ENCODE measurements around the gene RAB13.

The RAB13 gene

GRCh38 chr1:153963030-153963849 is 22.9 kb downstream of the RAB13 start, which contains the start of gene SLC39A1:
Gene SLC39A1 (minus strand): TSS chr1:153963537. CDS start chr1:153962715, 822 bp downstream.
- Histone ChIP-seq H2BK120ac (ENCODE audit: low read depth, low read length) (peak within 1 kb of the TSS; percentile 29), H3K56ac (ENCODE audit: low read length) (peak within 1 kb of the TSS; percentile 97), H3K18ac (ENCODE audit: low read length) (peak within 1 kb of the TSS; percentile 34), H3K9ac (ENCODE audit: low read length) (peak within 1 kb of the TSS; percentile 98), H2AK5ac (ENCODE audit: low read length) (peak within 1 kb of the TSS; percentile 87), H3K27me3 (ENCODE audit: insufficient read depth, low read length, poor library complexity) (no peaks in the 10 kb centered on the region), H3K79me2 (ENCODE audit: control insufficient read depth, insufficient read depth, low read length) (peaks cover 28% of the 10 kb centered on the region), H2BK5ac (ENCODE audit: low read length) (peak within 1 kb of the TSS; percentile 77), H3K4me2 (ENCODE audit: low read length) (peak within 1 kb of the TSS; percentile 87), H3K4ac (ENCODE audit: low read depth, low read length) (peak within 1 kb of the TSS; percentile 86), H4K8ac (ENCODE audit: low read depth, low read length) (no peak within 1 kb of the TSS), H3K79me1 (ENCODE audit: low read length) (peaks cover 10% of the 10 kb centered on the region), H2BK15ac (replicated peaks; ENCODE audit: low read depth) (no peak within 1 kb of the TSS), H3K23ac (ENCODE audit: low read length) (peak within 1 kb of the TSS; percentile 91), H4K5ac (ENCODE audit: low read length) (no peak within 1 kb of the TSS), H3K36me3 (ENCODE audit: control insufficient read depth, insufficient read depth, low read length) (peaks cover 7% of the 10 kb centered on the region), H3K4me3 (ENCODE audit: low read length) (peak within 1 kb of the TSS; percentile 88), H3K4me1 (ENCODE audit: control insufficient read depth, low read depth, low read length) (peaks cover 5% of the 10 kb centered on the region), H3K27ac (ENCODE audit: low read depth, low read length) (peak within 1 kb of the TSS; percentile 83)
- no CpG with 5 or more reads among the region's 54 CpGs for WGBS (ENCODE audit: extremely low coverage, insufficient coverage, low lambda C conversion rate)
- peak; percentile 99 for DNase-seq

GRCh38 chr1:153962088-153963029 is 23.8 kb downstream of the RAB13 start:
- H3K79me2 ChIP-seq (ENCODE audit: control insufficient read depth, insufficient read depth, low read length), result peaks cover 34% of the 10 kb centered on the region
- peak overlapping the region; percentile 77 for H2BK5ac ChIP-seq (ENCODE audit: low read length)
- peak overlapping the region; percentile 61 for H3K27ac ChIP-seq (ENCODE audit: low read depth, low read length)
- peaks cover 5% of the 10 kb centered on the region for H3K4me1 ChIP-seq (ENCODE audit: control insufficient read depth, low read depth, low read length)
- H3K4ac ChIP-seq (ENCODE audit: low read depth, low read length), result peak overlapping the region; percentile 86
- H2BK15ac ChIP-seq (replicated peaks; ENCODE audit: low read depth), result no peak overlapping the region
- peak overlapping the region; percentile 34 for H3K18ac ChIP-seq (ENCODE audit: low read length)
- H3K23ac ChIP-seq (ENCODE audit: low read length), result peak overlapping the region; percentile 91
- WGBS (ENCODE audit: extremely low coverage, insufficient coverage, low lambda C conversion rate), result no CpG with 5 or more reads among the region's 16 CpGs
- H2BK120ac ChIP-seq (ENCODE audit: low read depth, low read length), result no peak overlapping the region
- H3K27me3 ChIP-seq (ENCODE audit: insufficient read depth, low read length, poor library complexity), result no peaks in the 10 kb centered on the region
- H3K9ac ChIP-seq (ENCODE audit: low read length), result peak overlapping the region; percentile 98
- H3K79me1 ChIP-seq (ENCODE audit: low read length), result peaks cover 13% of the 10 kb centered on the region
- peak overlapping the region; percentile 97 for H3K56ac ChIP-seq (ENCODE audit: low read length)
- no peak overlapping the region for H4K8ac ChIP-seq (ENCODE audit: low read depth, low read length)
- peak overlapping the region; percentile 75 for H2AK5ac ChIP-seq (ENCODE audit: low read length)
- peaks cover 7% of the 10 kb centered on the region for H3K36me3 ChIP-seq (ENCODE audit: control insufficient read depth, insufficient read depth, low read length)
- H4K5ac ChIP-seq (ENCODE audit: low read length), result no peak overlapping the region
- DNase-seq, result peak; percentile 80
- H3K4me3 ChIP-seq (ENCODE audit: low read length), result peak overlapping the region; percentile 88
- peak overlapping the region; percentile 87 for H3K4me2 ChIP-seq (ENCODE audit: low read length)

GRCh38 chr1:153961421-153961820 is 24.7 kb downstream of the RAB13 start:
- no peak overlapping the region for H3K27ac ChIP-seq (ENCODE audit: low read depth, low read length)
- no CpG with 5 or more reads among the region's 4 CpGs for WGBS (ENCODE audit: extremely low coverage, insufficient coverage, low lambda C conversion rate)
- no peak overlapping the region for H2AK5ac ChIP-seq (ENCODE audit: low read length)
- no peak overlapping the region for H2BK120ac ChIP-seq (ENCODE audit: low read depth, low read length)
- H4K5ac ChIP-seq (ENCODE audit: low read length), result no peak overlapping the region
- no peak overlapping the region for H2BK5ac ChIP-seq (ENCODE audit: low read length)
- no peak overlapping the region for H2BK15ac ChIP-seq (replicated peaks; ENCODE audit: low read depth)
- H4K8ac ChIP-seq (ENCODE audit: low read depth, low read length), result no peak overlapping the region
- H3K9ac ChIP-seq (ENCODE audit: low read length), result peak overlapping the region; percentile 98
- no peak overlapping the region for H3K4ac ChIP-seq (ENCODE audit: low read depth, low read length)
- H3K79me1 ChIP-seq (ENCODE audit: low read length), result peaks cover 19% of the 10 kb centered on the region
- H3K27me3 ChIP-seq (ENCODE audit: insufficient read depth, low read length, poor library complexity), result no peaks in the 10 kb centered on the region
- peaks cover 44% of the 10 kb centered on the region for H3K79me2 ChIP-seq (ENCODE audit: control insufficient read depth, insufficient read depth, low read length)
- H3K56ac ChIP-seq (ENCODE audit: low read length), result peak overlapping the region; percentile 97
- no peak for DNase-seq
- H3K18ac ChIP-seq (ENCODE audit: low read length), result no peak overlapping the region
- peaks cover 11% of the 10 kb centered on the region for H3K4me1 ChIP-seq (ENCODE audit: control insufficient read depth, low read depth, low read length)
- no peak overlapping the region for H3K23ac ChIP-seq (ENCODE audit: low read length)
- peaks cover 7% of the 10 kb centered on the region for H3K36me3 ChIP-seq (ENCODE audit: control insufficient read depth, insufficient read depth, low read length)
- peak overlapping the region; percentile 87 for H3K4me2 ChIP-seq (ENCODE audit: low read length)
- H3K4me3 ChIP-seq (ENCODE audit: low read length), result peak overlapping the region; percentile 88

- H3K4me2 ChIP-seq (ENCODE audit: low read length), result no peak overlapping the region
- H3K27ac ChIP-seq (ENCODE audit: low read depth, low read length), result no peak overlapping the region
- peaks cover 7% of the 10 kb centered on the region for H3K36me3 ChIP-seq (ENCODE audit: control insufficient read depth, insufficient read depth, low read length)
- H2BK5ac ChIP-seq (ENCODE audit: low read length), result no peak overlapping the region
- no peak overlapping the region for H4K8ac ChIP-seq (ENCODE audit: low read depth, low read length)
- H3K79me2 ChIP-seq (ENCODE audit: control insufficient read depth, insufficient read depth, low read length), result peaks cover 55% of the 10 kb centered on the region
- no peak overlapping the region for H3K9ac ChIP-seq (ENCODE audit: low read length)
- no peak overlapping the region for H3K18ac ChIP-seq (ENCODE audit: low read length)
- H3K4me1 ChIP-seq (ENCODE audit: control insufficient read depth, low read depth, low read length), result peaks cover 9% of the 10 kb centered on the region
- H3K23ac ChIP-seq (ENCODE audit: low read length), result no peak overlapping the region
- H2BK120ac ChIP-seq (ENCODE audit: low read depth, low read length), result no peak overlapping the region
- H3K4ac ChIP-seq (ENCODE audit: low read depth, low read length), result no peak overlapping the region
- H2AK5ac ChIP-seq (ENCODE audit: low read length), result no peak overlapping the region
- peaks cover 24% of the 10 kb centered on the region for H3K79me1 ChIP-seq (ENCODE audit: low read length)
- no peak overlapping the region for H2BK15ac ChIP-seq (replicated peaks; ENCODE audit: low read depth)
- H3K27me3 ChIP-seq (ENCODE audit: insufficient read depth, low read length, poor library complexity), result no peaks in the 10 kb centered on the region
- H4K5ac ChIP-seq (ENCODE audit: low read length), result no peak overlapping the region
- no peak overlapping the region for H3K4me3 ChIP-seq (ENCODE audit: low read length)
- H3K56ac ChIP-seq (ENCODE audit: low read length), result no peak overlapping the region
- DNase-seq, result no peak
- WGBS (ENCODE audit: extremely low coverage, insufficient coverage, low lambda C conversion rate), result no CpG with 5 or more reads among the region's 11 CpGs
These were observed 25.9 kb downstream of the RAB13 start for GRCh38 chr1:153960206-153960605.

GRCh38 chr1:153959454-153959853 is 26.7 kb downstream of the RAB13 start:
- Histone ChIP-seq H3K79me1 (ENCODE audit: low read length) (peaks cover 29% of the 10 kb centered on the region), H2AK5ac (ENCODE audit: low read length) (no peak overlapping the region), H3K4me2 (ENCODE audit: low read length) (no peak overlapping the region), H3K27me3 (ENCODE audit: insufficient read depth, low read length, poor library complexity) (no peaks in the 10 kb centered on the region), H3K4me1 (ENCODE audit: control insufficient read depth, low read depth, low read length) (peaks cover 9% of the 10 kb centered on the region), H3K18ac (ENCODE audit: low read length) (no peak overlapping the region), H4K5ac (ENCODE audit: low read length) (no peak overlapping the region), H3K56ac (ENCODE audit: low read length) (no peak overlapping the region), H3K23ac (ENCODE audit: low read length) (no peak overlapping the region), H2BK15ac (replicated peaks; ENCODE audit: low read depth) (no peak overlapping the region), H3K79me2 (ENCODE audit: control insufficient read depth, insufficient read depth, low read length) (peaks cover 61% of the 10 kb centered on the region), H2BK120ac (ENCODE audit: low read depth, low read length) (no peak overlapping the region), H2BK5ac (ENCODE audit: low read length) (no peak overlapping the region), H3K4ac (ENCODE audit: low read depth, low read length) (no peak overlapping the region), H3K27ac (ENCODE audit: low read depth, low read length) (no peak overlapping the region), H3K9ac (ENCODE audit: low read length) (no peak overlapping the region), H3K4me3 (ENCODE audit: low read length) (no peak overlapping the region), H4K8ac (ENCODE audit: low read depth, low read length) (no peak overlapping the region), H3K36me3 (ENCODE audit: control insufficient read depth, insufficient read depth, low read length) (peaks cover 7% of the 10 kb centered on the region)
- peak; percentile 38 for DNase-seq
- WGBS (ENCODE audit: extremely low coverage, insufficient coverage, low lambda C conversion rate), result no CpG with 5 or more reads among the region's 3 CpGs
